Upper lobe of left lung (tissue), 4 donors: ENCODE data around the gene EXOC1.

Experiments used
- POLR2A ChIP-seq, 4 donors: fragments of 450-650 bp; IDR thresholded peaks; one replicate each; pipeline ENCODE4 v1.5.1; 2016 to 2017; ENCODE audit warnings: antibody characterized with exemption in 4 of 4, mild to moderate bottlenecking in 2 of 4
- TF ChIP-seq, protein P1 (sequence below), 6 experiments: fragments of 450-650 bp in 4 of 6; fragments of 200-600 bp in 2 of 6; sonication (generic) in 2 of 6; IDR thresholded peaks; one replicate each; pipeline ENCODE4 v1.5.1; 2016 to 2019; ENCODE audit warnings: antibody characterized with exemption in 6 of 6

DNA sequence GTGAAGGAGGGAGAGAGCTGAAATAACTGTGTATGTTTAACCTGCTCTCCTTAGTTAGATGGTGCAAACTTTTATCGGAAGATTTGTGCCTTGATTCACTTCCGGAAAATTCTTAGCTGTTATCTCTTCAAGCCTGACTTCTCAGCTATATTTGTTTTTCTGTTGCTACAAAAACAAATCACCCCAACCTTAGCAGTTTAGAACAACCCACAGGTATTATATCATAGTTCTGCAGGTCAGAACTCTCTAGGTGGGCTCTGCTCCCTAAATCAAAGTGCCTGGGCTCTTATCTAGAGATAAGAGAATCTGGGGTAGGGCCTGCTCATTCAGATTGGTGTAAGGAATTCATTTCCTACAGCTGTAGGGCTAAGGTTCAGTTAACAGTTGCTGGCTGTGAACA lies 80.2 kb downstream of the EXOC1 start:
- no peak for TF ChIP-seq POLR2A (IDR thresholded peaks at IDR 0.05)
- TF ChIP-seq, protein P1, sequence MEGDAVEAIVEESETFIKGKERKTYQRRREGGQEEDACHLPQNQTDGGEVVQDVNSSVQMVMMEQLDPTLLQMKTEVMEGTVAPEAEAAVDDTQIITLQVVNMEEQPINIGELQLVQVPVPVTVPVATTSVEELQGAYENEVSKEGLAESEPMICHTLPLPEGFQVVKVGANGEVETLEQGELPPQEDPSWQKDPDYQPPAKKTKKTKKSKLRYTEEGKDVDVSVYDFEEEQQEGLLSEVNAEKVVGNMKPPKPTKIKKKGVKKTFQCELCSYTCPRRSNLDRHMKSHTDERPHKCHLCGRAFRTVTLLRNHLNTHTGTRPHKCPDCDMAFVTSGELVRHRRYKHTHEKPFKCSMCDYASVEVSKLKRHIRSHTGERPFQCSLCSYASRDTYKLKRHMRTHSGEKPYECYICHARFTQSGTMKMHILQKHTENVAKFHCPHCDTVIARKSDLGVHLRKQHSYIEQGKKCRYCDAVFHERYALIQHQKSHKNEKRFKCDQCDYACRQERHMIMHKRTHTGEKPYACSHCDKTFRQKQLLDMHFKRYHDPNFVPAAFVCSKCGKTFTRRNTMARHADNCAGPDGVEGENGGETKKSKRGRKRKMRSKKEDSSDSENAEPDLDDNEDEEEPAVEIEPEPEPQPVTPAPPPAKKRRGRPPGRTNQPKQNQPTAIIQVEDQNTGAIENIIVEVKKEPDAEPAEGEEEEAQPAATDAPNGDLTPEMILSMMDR (IDR thresholded peaks at IDR 0.05) = no peak
